Measurements from ENCODE around the gene C1S.

GRCh38 chr12:7023114-7023513 lies 37.4 kb upstream of the C1S start:
- TF ChIP-seq CTCF (IDR thresholded peaks at IDR 0.05) (no peak), POLR2AphosphoS5 (IDR thresholded peaks at IDR 0.05; ENCODE audit: insufficient read depth in 1 of 2, low read depth in 1 of 2) (no peak), POLR2A (IDR thresholded peaks at IDR 0.05) (no peak)

All from vagina (tissue), 2 donors.